Right ventricle myocardium inferior (tissue), 1 donor: ENCODE measurements around the gene PRR5. TPM values are rescaled to one million over a fixed set of nuclear protein-coding genes. Genes with fewer than 3 reads are reported as not detected.
"Not testable (repeated sequence)": the region's sequence is repeated elsewhere in the genome, so short reads cannot be mapped to it uniquely, and the experiment has no call there.

Source experiments
- ATAC-seq: fragments of 200-7000 bp; cut with Tn5 transposase; one replicate; pipeline ENCODE4 v1.9.1; 2020; ENCODE audit warnings: mild to moderate bottlenecking, moderate library complexity
- DNase-seq: peaks from one replicate; pipeline ENCODE4 v3.0.0; 2021; ENCODE audit errors: missing footprints
- intact Hi-C: fragments of 100-400 bp; cut with DNase I; formaldehyde crosslinking; loops from one replicate; pipeline ENCODE4 v1.11.0; 2022
- total RNA-seq: library from RNA; stranded (reverse); fragmentation: NEBNext Ultra II Directional; extraction: Animal tissue kit (Norgen Biotek cat#: 25700); gene quantifications from one replicate; pipeline ENCODE4 v1.2.1, GENCODE V29; 2021
- donor health status: DM: no; HTN: yes; CAD: no; lungs with severe emphysema.

The PRR5 gene
- total RNA-seq, 1 donor from 2014 or later: 2.9 TPM

GRCh38 chr22:44741929-44742328 is 39.9 kb downstream of the PRR5 start:
- intact Hi-C loops: no loop called here
- DNase-seq (no peak), ATAC-seq (no peak)

- DNase-seq: peak; percentile 28
- intact Hi-C loops: no loop called here
- no peak for ATAC-seq
These were observed 41.2 kb downstream of the PRR5 start for GRCh38 chr22:44743247-44743646.

GRCh38 chr22:44743804-44744211 is 41.8 kb downstream of the PRR5 start:
- peak; percentile 9 for DNase-seq
- no peak for ATAC-seq
- intact Hi-C loops: no loop called here

GRCh38 chr22:44745853-44746789 is 44.1 kb downstream of the PRR5 start:
- no peak for ATAC-seq
- intact Hi-C loops: no loop called here
- no peak for DNase-seq

GRCh38 chr22:44747784-44748127 is 45.8 kb downstream of the PRR5 start:
- DNase-seq, intact Hi-C loops, ATAC-seq: not testable (repeated sequence)

GRCh38 chr22:44748524-44748923 is 46.5 kb downstream of the PRR5 start:
- intact Hi-C loops: no loop called here
- ATAC-seq: no peak
- no peak for DNase-seq

- intact Hi-C loops: no loop called here
- ATAC-seq (no peak), DNase-seq (no peak)
These were observed 48.5 kb downstream of the PRR5 start for GRCh38 chr22:44750481-44750880.

GRCh38 chr22:44752285-44753188 is 50.5 kb downstream of the PRR5 start, which contains the start of gene ARHGAP8:
ARHGAP8 (plus strand) TSS chr22:44752575; CDS start chr22:44786528, 33,953 bp downstream.
- intact Hi-C loops: no loop called here
- ATAC-seq: no peak
- no peak for DNase-seq

GRCh38 chr22:44753189-44754042 is 51.4 kb downstream of the PRR5 start:
- no peak for DNase-seq
- intact Hi-C loops: no loop called here
- ATAC-seq: no peak

GRCh38 chr22:44754998-44755397 is 53.0 kb downstream of the PRR5 start:
- ATAC-seq (no peak), DNase-seq (no peak)
- intact Hi-C loops: no loop called here

GRCh38 chr22:44755417-44755816 is 53.4 kb downstream of the PRR5 start:
- intact Hi-C loops: no loop called here
- ATAC-seq: no peak
- no peak for DNase-seq

GRCh38 chr22:44755956-44756361 is 54.0 kb downstream of the PRR5 start:
- DNase-seq: no peak
- ATAC-seq: no peak
- intact Hi-C loops: no loop called here

GRCh38 chr22:44758344-44758973 is 56.5 kb downstream of the PRR5 start:
- DNase-seq: no peak
- no peak for ATAC-seq
- intact Hi-C loops: no loop called here

- intact Hi-C loops: no loop called here
- no peak for ATAC-seq
- no peak for DNase-seq
These were observed 57.0 kb downstream of the PRR5 start for GRCh38 chr22:44759001-44759400.

- DNase-seq: no peak
- ATAC-seq: no peak
- intact Hi-C loops: no loop called here
These were observed 57.7 kb downstream of the PRR5 start for GRCh38 chr22:44759430-44760310.

GRCh38 chr22:44760476-44760875 is 58.5 kb downstream of the PRR5 start:
- ATAC-seq (no peak), DNase-seq (no peak)
- intact Hi-C loops: no loop called here

GRCh38 chr22:44761025-44761424 is 59.0 kb downstream of the PRR5 start:
- no peak for ATAC-seq
- intact Hi-C loops: no loop called here
- no peak for DNase-seq
